OCI-M2 (cell line): ENCODE data around the gene ZNF444.
A peak's percentile ranks its signal among the peaks of the same experiment; 100 is the strongest.

Experiments used
- DNase-seq: peaks from one replicate; lab custom pipeline; 2025; ENCODE audit not compliant: unreplicated experiment; lab: John Stamatoyannopoulos, UW

Gene ZNF444

DNA sequence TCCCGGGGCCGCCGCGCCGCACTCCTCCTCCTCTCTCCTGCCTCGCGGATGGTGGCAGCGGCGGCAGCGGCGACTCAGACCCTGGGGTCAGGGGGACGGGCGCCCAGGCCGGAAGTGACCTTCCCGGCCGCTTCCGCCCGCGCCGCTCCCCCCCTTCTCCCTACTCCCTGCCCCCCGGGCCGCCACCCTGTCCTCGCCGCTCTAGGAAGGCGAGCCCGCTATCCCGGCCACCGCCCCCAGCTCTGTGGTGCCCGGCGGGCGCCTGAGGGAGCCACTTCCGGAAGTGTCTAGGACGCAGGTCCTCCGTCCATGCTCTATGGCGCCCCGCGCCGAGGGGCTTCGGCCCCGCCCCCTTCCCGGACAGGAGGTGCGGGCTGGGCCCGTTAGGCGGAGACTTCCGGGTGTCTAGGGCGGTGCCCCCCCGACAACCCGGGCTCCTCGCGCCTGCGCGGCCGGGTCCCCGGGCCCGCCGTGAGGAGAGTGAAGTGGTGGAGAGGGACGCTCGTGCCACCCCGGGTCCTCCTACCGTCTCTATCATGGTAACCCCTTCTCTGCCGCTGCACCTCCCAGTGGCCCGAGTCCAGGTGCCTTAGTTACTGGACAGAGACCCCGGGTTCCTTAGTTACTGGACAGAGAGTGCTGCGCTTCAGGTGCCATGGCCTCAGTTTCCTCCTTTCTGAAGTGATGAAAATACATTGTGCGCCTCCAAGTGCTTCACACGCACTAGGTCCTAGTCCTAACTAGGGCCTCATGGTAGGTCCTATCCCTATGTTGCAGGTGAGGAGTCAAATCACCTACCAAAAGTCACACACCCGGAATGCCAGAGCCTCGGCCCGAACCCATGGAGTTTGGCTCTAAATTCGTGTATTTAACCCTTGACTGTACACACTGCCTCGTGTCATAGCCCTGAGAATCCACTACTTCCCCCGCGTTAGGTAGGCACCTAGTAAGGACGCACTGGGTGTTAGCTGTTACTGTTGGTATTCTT lies 19.6 kb upstream of the ZNF444 start, which contains the start of gene ZNF787:
Gene ZNF787 (minus strand): TSS at position 116 of the 988 bp plus-strand sequence. CDS start 18,078 bp downstream, outside the sequence.
- peak; percentile 81 for DNase-seq

DNA sequence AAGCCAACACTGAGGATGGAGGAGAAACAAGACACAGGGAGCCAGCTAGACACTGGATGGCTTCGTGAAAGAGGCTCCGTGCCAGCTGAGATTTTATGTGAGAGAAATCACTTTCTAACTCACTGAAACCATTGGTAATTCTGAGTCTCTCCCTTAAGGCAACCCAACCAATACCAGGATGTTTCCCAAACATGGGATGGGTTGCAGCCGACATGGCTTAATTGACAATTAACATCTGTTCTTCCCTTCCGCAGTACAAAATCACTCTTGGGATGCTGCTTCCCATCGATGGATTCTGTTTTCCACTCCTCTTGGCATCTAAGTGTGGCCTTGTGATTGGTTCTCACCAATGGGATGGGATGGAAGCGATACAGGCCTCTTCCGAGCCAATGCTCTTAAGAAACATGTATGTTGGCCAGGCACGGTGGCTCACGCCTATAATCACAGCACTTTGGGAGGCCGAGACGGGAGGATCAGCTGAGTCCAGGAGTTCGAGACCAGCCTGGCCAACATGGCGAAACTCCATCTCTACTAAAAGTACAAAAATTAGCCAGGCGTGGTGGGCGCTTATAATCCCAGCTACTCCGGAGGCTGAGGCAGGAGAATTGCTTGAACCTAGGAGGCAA lies 17.7 kb upstream of the ZNF444 start:
- DNase-seq, result no peak

DNA sequence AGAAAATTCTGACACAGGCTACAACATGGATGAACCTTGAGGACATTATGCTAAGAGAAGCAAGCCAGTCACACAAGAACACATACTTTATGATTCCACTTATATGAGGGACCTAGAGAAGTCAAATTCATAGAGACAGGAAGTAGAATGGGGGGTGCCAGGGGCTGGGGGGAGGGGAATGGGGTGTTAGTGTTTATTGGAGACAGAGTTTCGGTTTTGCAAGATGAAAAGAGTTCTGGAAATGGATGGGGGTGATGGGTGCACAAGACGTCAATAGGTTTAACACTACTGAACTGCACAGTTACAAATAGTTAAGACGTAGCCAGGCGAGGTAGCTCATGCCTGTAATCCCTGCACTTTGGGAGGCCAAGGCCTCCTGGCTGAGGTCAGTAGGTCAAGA lies 16.5 kb upstream of the ZNF444 start:
- no peak for DNase-seq

DNA sequence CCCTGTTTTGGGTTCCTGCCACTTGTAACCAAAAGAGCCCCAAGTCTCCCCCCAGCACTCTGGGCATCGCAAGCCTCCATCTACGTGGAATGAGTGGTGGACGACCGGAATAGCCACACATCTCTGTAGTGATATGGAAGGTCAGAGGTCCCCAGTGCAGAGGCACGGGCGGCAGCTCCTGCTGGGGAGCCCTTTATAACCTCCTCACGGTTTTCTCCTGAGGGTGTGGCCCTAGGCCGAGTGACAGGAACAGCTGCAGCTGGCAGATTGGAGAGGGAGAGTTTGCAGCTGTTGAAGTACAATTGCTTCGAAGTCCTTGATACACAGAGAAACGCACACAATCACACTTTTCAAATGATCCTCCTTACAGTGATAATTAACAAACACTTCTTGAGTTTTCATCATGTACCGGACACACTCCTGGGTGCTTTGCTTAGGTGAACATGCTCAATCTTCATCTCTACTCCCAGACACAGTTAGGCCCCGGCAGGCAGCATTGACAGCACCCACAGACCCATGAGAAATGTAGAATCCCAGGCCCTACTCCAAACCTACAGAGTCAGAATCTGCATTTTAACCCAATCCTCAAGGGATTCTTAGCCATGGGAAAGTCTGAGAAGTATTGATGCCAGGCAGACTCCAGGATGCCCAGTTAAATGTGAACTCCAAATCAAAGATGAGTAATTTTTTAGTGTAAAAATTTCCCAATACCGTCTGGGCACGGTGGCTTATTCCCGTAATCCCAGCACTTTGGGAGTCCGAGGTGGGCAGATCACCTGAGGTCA lies 15.1 kb upstream of the ZNF444 start:
- peak; percentile 12 for DNase-seq

DNA sequence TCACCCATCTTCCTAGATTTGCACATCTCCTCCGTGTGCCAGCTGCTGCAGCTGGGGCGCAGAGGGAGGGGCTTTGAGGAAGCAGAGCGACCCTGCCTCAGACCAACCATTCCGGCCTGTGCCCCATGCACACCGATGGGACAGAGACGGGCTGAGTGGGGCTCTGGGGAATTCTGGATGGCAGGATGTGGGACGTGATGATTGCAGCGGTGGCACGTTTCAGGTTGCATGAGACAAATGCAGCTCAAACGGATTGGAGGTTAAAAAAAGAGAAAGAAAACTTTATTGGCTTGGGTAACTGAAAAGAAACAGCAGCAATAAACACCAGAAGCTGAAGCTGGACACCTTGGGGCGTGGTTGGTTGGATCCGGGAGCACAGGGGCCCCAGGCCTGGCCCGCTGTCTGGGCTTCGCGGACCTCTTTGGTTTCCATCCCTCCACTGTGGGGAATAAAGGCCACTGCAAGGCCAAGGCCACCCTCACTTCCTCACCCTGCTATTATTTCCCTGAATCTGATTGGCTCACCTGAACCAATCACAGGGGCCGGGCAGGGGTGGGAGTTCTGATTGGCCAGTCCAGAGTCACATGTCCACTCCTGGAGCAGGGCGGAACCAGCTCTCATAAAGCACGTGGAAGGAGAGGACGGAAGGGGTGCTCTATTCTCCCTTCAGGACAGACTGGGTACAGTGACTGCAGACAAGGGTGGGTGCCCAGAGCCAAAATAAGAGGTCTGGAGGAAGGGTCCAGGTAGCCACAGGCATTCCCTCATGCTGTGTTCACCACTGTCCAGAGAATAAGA lies 13.9 kb upstream of the ZNF444 start:
- DNase-seq, result no peak

DNA sequence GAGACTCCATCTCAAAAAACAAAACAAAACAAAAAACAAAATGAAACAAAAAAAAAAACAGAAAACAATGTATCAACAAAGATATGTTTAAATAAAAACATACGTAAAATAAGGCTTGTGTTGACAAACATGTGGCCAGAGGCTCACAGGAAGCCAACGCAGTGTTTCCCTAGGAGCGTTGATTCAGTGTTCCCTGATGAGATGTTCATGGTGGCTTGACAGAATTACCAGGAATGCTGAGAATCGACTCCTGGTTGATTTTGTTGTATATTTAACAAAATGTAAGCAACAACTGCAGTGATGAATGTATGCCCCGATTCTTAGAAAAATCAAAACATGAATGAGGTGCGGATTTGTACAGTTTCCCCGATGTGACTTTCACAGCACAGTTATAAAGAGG lies 11.1 kb upstream of the ZNF444 start:
- no peak for DNase-seq

DNA sequence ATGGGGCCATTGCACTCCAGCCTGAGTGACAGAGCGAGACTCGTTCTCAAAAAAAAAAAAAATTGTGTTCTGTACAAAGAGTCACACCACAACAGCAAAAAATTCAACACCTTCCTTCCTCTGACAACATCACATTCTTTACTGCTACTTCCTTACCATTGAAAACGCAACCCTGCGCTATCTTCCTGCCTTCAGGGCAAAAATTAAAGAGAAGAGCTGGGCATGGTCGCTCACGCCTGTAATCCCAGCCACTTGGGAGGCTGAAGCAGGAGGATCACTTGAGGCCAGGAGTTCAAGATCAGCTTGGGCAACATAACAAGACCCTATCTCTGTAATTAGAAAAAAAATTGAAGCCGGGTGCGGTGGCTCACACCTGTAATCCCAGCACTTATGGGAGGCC lies 9.4 kb upstream of the ZNF444 start:
- DNase-seq, result no peak

DNA sequence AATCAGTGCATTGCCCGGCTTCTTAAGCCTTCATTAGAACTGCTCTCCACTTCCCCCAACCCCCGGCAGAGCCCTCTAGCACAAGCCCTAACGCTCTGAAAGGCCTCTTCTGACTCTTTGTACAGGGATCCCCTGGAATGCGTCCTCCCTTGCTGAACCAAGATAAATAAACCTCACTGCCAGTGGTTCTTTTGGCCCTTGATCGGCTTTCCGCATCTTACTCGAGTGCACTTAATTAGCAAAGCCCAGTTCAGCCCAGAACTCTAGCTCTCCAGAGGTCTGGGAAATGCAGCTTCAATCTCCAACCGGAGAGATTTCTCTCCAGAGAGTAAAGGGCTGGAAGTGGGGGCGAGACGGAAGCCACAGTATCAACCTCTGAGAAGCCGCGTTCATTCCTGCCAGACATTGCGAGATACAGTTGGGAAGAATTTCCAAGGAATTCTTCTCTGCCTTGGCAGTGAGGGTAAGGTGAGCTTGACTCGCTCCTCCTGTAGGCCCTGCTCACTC lies 8.7 kb upstream of the ZNF444 start:
- DNase-seq, result no peak

DNA sequence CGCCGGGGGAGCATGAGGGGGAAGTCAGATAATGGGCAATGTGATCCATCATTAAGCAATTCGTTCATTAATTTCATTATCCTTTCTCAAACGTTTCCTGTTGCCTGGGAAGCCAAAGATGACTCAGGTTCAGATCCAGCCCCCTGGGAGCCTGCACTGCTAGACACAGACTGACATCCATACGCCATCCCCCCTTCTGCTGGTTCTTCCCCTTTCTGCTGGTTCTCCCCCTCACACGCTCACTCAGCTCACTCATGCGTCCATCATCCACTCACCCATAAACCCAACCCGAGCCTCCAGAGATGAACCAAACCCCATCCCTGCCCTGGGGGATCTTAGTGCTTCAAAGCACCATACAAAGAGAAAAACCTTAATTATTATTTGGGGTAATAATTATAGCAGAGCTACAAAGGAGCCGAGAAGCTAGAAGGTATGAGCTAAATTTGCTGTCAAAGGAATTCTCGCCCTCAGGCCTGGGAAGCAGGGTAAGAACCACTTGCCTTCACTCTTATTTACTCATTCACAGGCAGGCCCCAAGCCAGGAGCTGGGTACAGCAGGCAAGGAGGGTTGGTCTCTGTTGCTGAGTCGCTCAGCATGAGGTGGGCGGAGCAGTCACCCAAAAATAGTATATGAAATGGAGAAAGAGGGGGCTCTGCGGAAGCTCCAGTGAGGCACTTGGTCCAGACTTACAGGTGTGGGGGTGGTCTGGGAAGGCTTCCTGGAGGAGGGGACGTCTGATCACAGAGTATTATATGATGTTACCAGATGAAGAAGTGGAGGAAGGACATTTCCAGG lies 7.0 kb upstream of the ZNF444 start:
- no peak for DNase-seq

DNA sequence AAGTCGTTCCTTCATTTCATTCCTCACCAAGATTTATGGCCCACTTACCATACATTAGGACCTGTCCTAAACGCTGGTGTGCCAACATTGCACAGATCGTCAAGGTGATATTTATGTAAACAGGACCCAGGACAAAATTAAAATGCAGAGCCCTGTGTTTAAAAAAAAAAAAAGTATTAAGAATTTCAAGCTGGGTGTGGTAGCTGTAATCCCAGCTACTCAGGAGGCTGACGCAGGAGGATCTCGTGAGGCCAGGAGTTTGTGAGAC lies 6.5 kb upstream of the ZNF444 start:
- no peak for DNase-seq

DNA sequence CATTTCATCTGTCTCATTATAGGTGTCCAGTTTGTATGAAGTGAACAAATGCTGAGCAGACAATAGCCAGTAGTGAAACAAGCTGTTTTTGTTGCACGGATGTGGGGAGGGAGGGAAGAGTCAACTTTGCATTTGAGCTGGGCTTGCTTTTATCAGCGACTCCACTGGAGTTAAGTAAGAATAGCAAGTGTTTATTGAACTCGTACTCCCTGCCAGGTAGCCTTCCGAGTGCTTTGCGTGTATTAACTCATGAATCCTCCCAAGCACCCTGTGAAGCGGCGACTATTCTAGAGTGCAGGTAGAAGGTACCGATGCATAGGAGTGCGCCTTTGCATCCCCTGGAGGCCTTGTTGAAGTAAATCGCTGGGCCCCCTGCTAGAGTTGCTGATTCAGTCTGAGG lies 4.7 kb upstream of the ZNF444 start:
- DNase-seq, result no peak

DNA sequence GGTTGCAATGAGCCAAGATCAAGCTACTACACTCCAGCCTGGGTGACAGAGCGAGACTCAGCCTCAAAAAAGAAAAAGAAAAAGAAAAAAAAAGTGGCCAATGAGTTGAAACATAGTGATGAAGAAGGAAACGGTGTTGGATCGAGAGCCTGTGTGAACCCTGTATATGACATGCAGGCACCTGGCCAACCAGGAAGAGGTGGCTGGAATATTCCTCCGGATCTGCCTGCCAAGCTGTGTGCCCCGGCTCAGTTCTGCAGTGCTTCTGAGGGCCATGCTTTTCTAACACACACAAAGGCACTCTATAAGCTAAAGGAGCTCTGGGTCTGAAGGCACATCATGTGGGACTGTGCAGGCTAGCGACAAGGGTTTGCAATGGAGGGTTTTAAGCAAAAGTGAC lies 3.7 kb upstream of the ZNF444 start:
- DNase-seq, result no peak

DNA sequence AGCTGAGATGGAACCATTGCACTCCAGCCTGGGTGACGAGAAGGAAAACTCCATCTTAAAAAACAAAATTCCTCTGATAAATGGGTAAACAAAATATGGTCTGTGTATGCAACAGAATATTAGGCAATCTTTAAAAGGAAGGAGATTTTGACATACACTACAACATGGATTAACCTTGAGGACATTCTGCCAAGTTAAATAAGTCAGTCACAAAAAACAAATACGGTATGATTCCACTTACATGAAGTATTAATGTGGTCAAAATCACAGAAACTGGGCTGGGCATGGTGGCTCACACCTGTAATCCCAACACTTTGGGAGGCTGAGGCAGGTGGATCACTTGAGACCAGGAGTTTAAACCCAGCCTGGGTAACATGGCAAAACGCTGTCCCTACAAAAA lies 3.0 kb upstream of the ZNF444 start:
- no peak for DNase-seq

DNA sequence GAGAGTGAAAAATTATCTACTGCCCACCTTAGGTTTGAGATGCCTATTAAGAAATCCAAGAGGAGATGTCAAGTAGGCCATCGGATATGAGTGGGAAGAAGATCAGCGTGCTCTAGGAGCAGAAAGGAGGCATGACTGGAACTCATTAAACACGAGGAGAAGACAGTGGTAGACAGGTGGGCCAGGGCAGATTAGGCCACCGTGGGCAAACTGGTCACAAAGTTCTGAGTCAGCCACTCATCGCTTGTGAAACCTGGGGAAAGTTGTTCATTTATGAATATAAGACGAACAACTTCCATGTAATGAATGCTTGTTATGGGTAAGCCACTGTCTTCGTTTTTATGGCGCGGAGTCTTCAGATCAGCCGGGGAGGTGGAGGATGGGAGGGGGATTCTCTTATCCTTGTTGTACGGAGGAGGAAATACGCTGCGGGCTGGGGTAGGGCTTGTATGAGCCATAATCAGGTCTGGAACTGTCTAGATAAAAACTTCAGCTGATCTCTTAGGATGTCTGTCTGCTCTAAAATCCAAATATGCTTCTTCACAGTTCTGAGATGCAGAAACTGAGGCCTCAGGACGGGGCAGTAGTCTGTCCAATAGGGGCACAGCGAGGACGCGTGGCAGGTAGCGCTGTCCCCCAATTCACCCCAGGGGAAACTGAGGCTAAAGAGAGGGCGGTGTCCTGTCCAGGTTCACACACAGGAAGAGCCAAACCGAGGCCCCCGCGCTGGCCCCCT lies 1.1 kb upstream of the ZNF444 start:
- peak; percentile 20 for DNase-seq

DNA sequence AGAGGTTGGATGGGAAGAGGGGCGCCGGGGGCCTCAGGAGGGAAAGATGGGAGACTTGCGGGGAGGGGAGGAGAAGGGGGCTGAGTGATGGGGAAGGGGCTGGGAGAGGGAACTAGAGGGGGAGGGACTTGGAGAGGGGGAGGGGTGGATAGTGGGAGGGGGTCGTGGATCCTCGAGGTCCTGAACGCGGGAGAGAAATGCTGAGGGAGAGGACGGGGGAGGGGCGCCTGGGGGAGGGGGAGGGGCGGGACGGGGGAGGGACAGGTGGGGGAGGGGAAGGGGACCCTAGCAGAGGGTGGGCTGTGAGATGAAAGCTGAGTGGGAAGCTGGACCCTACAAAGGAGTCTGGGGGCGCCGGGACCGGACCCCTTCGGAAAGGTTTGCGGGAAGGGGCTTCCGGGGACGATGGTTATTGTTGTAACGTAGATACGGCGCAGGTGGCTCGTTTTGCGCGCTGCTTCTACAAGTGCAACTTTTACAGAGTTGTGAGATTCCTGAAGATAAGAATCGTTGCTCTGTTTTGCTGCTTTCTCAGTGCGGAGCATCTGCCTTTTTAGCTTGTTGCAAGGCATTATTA lies 418 bp downstream of the ZNF444 start:
- DNase-seq, result no peak

DNA sequence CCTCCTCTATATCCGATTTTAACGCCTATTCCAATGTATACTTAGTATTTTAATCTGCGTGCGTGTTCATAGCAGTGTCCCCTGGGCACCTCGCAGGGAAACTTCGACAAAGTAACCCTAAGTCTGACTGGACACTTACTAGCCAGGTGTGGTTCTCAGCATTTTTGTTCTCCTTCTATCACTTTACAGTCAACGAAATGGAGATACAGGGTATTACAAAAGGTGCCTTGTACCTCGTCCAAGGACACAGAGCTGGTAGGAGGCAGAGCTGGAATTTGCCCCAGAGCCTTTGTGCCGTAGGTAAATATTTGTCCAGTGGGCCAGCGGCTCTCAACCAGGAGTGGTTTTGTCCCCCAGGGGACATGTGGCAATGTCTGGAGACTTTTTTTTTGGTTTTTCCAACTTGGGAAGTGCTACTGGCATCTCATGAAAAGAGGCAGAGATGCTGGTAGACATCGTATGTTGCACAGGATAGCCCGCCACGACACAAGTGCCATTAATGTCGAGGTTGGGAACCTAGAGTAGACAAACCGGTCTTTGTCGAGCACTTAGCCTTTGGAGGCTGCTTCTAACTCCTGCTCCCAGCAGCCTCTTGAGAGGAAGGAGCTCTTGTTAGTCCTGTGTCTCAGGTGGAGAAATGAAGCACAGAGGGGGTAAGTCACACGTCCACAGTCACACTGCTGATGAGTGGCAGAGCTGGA lies 1.1 kb downstream of the ZNF444 start:
- DNase-seq, result no peak

DNA sequence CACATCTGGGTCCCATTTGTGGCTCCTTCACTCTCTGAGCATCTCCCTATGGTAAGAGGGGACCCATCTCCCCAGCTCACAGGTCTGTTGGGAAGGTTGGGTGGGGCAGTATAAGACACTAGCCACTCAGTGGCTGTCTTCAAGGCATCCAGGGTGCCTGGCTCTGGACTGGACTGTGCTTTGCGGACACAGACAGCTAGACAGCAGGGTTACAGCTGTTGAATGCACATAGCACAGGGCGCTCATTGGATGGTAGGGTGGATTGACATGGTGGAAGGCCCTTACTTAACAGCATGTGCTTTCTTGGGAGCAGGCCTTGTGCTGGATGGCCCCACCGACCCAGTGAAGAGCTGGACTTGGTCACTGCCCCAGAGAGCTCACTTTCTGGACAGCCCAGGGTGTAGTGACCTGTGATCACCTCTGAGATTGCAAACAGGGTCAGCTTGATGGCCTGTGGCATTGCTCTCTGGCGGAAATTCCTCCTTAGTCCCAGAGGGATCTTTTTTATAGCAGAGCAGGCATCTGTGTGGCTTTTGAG lies 1.9 kb downstream of the ZNF444 start:
- DNase-seq, result no peak

DNA sequence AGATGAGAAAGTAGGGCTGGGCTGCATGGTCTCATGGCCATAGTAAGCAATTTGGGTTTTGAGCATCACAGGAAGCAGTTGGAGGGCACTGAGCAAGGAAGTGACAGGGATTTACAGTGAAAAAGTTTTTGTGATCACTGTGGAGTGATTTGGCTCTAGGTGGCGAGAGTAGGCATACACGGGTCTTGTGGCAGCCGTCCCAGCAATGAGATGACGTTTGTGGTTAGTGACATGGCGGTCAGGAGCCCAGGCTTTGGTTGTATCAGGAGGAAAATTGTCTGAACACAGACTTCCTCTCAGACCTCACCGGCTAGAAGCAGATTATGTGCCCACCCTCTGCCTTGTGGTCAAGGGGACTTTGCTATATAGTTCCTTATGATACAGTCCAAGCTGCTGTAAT lies 3.3 kb downstream of the ZNF444 start:
- DNase-seq, result no peak
